Breast epithelium (tissue), 3 donors: ENCODE measurements around the gene INVS.

Experiments used
- CTCF ChIP-seq, 3 donors: fragments of 450-650 bp; IDR thresholded peaks; one replicate each; pipeline ENCODE4 v1.5.1; 2016 to 2017; ENCODE audit warnings: antibody characterized with exemption in 3 of 3, mild to moderate bottlenecking in 3 of 3, moderate library complexity in 3 of 3
- POLR2AphosphoS5 ChIP-seq, 3 donors: sonication (generic); formaldehyde crosslinking; IDR thresholded peaks; one replicate each; pipeline ENCODE4 v1.6.1; 2017; ENCODE audit warnings: antibody characterized with exemption in 3 of 3

GRCh38 chr9:100240512-100240911 is 141.5 kb downstream of the INVS start:
- no peak for TF ChIP-seq POLR2AphosphoS5 (IDR thresholded peaks at IDR 0.05)
- no peak for TF ChIP-seq CTCF (IDR thresholded peaks at IDR 0.05)
